RWPE1 (cell line): ENCODE data around the gene KLK4.

Experiments used
- CTCF ChIA-PET: fragments of 350-600 bp; sonication (Branson Sonifier 250); formaldehyde crosslinking; extraction: SDS; loops from one replicate; lab custom pipeline; 2021; lab: Yijun Ruan, JAX
- POLR2A ChIA-PET: fragments of 400-600 bp; formaldehyde crosslinking; extraction: SDS; loops from one replicate; lab custom pipeline; 2020; ENCODE audit warnings: antibody characterized with exemption; ENCODE audit not compliant: low non-redundant PET; lab: Yijun Ruan, JAX
- DNase-seq: peaks from one replicate; pipeline ENCODE4 v3.0.0; 2012; ENCODE audit warnings: low spot score
- H3K27ac ChIP-seq: fragments of 450-650 bp; 2 replicates; pipeline ENCODE4 v1.5.1; 2017
- CTCF ChIP-seq: fragments of 450-650 bp; conservative IDR thresholded peaks from 2 replicates; pipeline ENCODE4 v1.5.1; 2017; ENCODE audit warnings: low read depth, mild to moderate bottlenecking

The KLK4 gene

GRCh38 chr19:50931023-50931422, 19.8 kb upstream of the KLK4 start:
- no peak for DNase-seq
- ChIA-PET CTCF (interaction anchor here (0.6 to 2.3 kb wide), 2 partner anchors 78 to 86 kb away, joined by 3 to 7 read pairs; a partner anchor contains a TSS), POLR2A (no interaction called here)
- no peak for TF ChIP-seq CTCF
- no peak overlapping the region for H3K27ac ChIP-seq

GRCh38 chr19:50928831-50929230, 17.6 kb upstream of the KLK4 start:
- no peak for DNase-seq
- no peak overlapping the region for H3K27ac ChIP-seq
- POLR2A ChIA-PET, result no interaction called here
- CTCF ChIA-PET, result interaction anchor here (0.5 to 1.6 kb wide), 4 partner anchors 24 to 149 kb away, joined by 3 to 7 read pairs (median 3); partner anchors contain the start of gene KLK5
- no peak for TF ChIP-seq CTCF

GRCh38 chr19:50926144-50926543, 14.9 kb upstream of the KLK4 start:
- DNase-seq, result no peak
- ChIA-PET POLR2A (no interaction called here), CTCF (interaction anchor here (0.6 kb wide), 1 partner anchor 149 kb away, joined by 3 read pairs; no protein-coding TSS in a partner anchor)
- H3K27ac ChIP-seq, result no peak overlapping the region
- no peak for TF ChIP-seq CTCF

- POLR2A ChIA-PET, result no interaction called here
- no peak overlapping the region for H3K27ac ChIP-seq
- TF ChIP-seq CTCF, result no peak
- CTCF ChIA-PET, result interaction anchor here (0.6 to 1.4 kb wide), 2 partner anchors 91 to 149 kb away, joined by 3 to 7 read pairs; no protein-coding TSS in a partner anchor
- peak; percentile 64 for DNase-seq
Observed at GRCh38 chr19:50925734-50926133, 14.5 kb upstream of the KLK4 start.

GRCh38 chr19:50924586-50924985, 13.4 kb upstream of the KLK4 start:
- no peak overlapping the region for H3K27ac ChIP-seq
- DNase-seq, result no peak
- TF ChIP-seq CTCF, result no peak
- ChIA-PET POLR2A (interaction anchor here (0.5 to 0.7 kb wide), 2 partner anchors 77 to 132 kb away, joined by 3 to 4 read pairs; partner anchors contain the start of gene KLK8), CTCF (interaction anchor here (0.6 to 1.4 kb wide), 3 partner anchors 21 to 189 kb away, joined by 3 to 7 read pairs (median 4); no protein-coding TSS in a partner anchor)

- peak; percentile 81 for TF ChIP-seq CTCF
- POLR2A ChIA-PET, result no interaction called here
- peak; percentile 84 for DNase-seq
- H3K27ac ChIP-seq, result no peak overlapping the region
- CTCF ChIA-PET, result interaction anchor here (0.5 to 2.3 kb wide), 29 partner anchors 10 to 734 kb away, joined by 3 to 20 read pairs (median 4); partner anchors contain the start of genes CLEC11A, KLK10 and KLK8
Observed at GRCh38 chr19:50922317-50922853, 11.2 kb upstream of the KLK4 start.
